Neural cell (in vitro differentiated cells): Measurements from ENCODE around the gene RFNG.

Experiments
- CTCF ChIP-seq: fragments of 450-650 bp; IDR thresholded peaks from 2 replicates; pipeline ENCODE4 v1.5.1; 2014; ENCODE audit warnings: antibody characterized with exemption, mild to moderate bottlenecking, moderate library complexity; ENCODE audit not compliant: poor library complexity, severe bottlenecking
- EP300 ChIP-seq: fragments of 450-650 bp; conservative IDR thresholded peaks from 2 replicates; pipeline ENCODE4 v1.6.1; 2014; ENCODE audit warnings: antibody characterized with exemption, mild to moderate bottlenecking, moderate library complexity; ENCODE audit not compliant: poor library complexity, severe bottlenecking
- EZH2 ChIP-seq: fragments of 200-600, 300-800 bp; shearing (Covaris generic), sonication (generic); IDR thresholded peaks from 2 replicates; pipeline ENCODE4 v1.6.1; 2014; ENCODE audit warnings: antibody characterized with exemption, low read length, borderline replicate concordance, mild to moderate bottlenecking; ENCODE audit not compliant: insufficient read depth, poor library complexity, severe bottlenecking
- POLR2AphosphoS5 ChIP-seq: IDR thresholded peaks from 2 replicates; pipeline ENCODE4 v1.6.1; 2012
- RAD21 ChIP-seq: fragments of 450-650 bp; conservative IDR thresholded peaks from 2 replicates; pipeline ENCODE4 v1.6.1; 2014; ENCODE audit warnings: antibody characterized with exemption, mild to moderate bottlenecking, moderate library complexity
- REST ChIP-seq: IDR thresholded peaks from 2 replicates; pipeline ENCODE4 v1.6.1; 2012; ENCODE audit warnings: borderline replicate concordance

- TF ChIP-seq CTCF = no peak
- no peak for TF ChIP-seq RAD21
- TF ChIP-seq EZH2 = no peak
- TF ChIP-seq POLR2AphosphoS5 = no peak
- TF ChIP-seq REST = no peak
- no peak for TF ChIP-seq EP300
Measured at GRCh38 chr17:82091264-82092066, 39.9 kb upstream of the RFNG start.
